ENCODE measurements around the gene TAAR2. TPM values are rescaled to one million over a fixed set of nuclear protein-coding genes. Genes with fewer than 3 reads are reported as not detected.

Gene TAAR2
- total RNA-seq, 4 donors from 2014 or later = not detected

GRCh38 chr6:132567566-132567965, 56.5 kb downstream of the TAAR2 start:
- TF ChIP-seq POLR2AphosphoS5 (IDR thresholded peaks at IDR 0.05) = no peak
- TF ChIP-seq POLR2A (IDR thresholded peaks at IDR 0.05) = no peak
- TF ChIP-seq, protein P1, sequence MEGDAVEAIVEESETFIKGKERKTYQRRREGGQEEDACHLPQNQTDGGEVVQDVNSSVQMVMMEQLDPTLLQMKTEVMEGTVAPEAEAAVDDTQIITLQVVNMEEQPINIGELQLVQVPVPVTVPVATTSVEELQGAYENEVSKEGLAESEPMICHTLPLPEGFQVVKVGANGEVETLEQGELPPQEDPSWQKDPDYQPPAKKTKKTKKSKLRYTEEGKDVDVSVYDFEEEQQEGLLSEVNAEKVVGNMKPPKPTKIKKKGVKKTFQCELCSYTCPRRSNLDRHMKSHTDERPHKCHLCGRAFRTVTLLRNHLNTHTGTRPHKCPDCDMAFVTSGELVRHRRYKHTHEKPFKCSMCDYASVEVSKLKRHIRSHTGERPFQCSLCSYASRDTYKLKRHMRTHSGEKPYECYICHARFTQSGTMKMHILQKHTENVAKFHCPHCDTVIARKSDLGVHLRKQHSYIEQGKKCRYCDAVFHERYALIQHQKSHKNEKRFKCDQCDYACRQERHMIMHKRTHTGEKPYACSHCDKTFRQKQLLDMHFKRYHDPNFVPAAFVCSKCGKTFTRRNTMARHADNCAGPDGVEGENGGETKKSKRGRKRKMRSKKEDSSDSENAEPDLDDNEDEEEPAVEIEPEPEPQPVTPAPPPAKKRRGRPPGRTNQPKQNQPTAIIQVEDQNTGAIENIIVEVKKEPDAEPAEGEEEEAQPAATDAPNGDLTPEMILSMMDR (IDR thresholded peaks at IDR 0.05) = no peak
- TF ChIP-seq EP300 (IDR thresholded peaks at IDR 0.05) = no peak
- H3K27me3 ChIP-seq = peaks cover 3% of the 10 kb centered on the region
- no peaks in the 10 kb centered on the region for H3K4me1 ChIP-seq
- H3K36me3 ChIP-seq = no peaks in the 10 kb centered on the region
- no peak for ATAC-seq
- 40 to 56% methylated on average over 1 of the region's 1 CpG for WGBS, 2 donors (ENCODE audit: low coverage in 1 of 2)
- H3K27ac ChIP-seq = no peak overlapping the region
- no peak overlapping the region for H3K4me3 ChIP-seq
- H3K9me3 ChIP-seq = no peaks in the 10 kb centered on the region

Other genes starting within 250 kb of the TAAR2 start
- gene MOXD1, start 222.8 kb downstream of the TAAR2 start, total RNA-seq = 10 to 100 TPM; 20.3 to 37.3 (median 33.2) TPM
- 100 to 1,000 TPM in 1 of 4 donors, 10 to 100 TPM in 3; 59.5 to 102 (median 65.3) TPM for gene STX7, start 111.2 kb downstream of the TAAR2 start, total RNA-seq
- gene TAAR9, start 86.0 kb downstream of the TAAR2 start, total RNA-seq = not detected
- not detected for gene TAAR8, start 71.6 kb downstream of the TAAR2 start, total RNA-seq
- gene TAAR6, start 54.0 kb downstream of the TAAR2 start, total RNA-seq = not detected
- gene TAAR5, start 34.5 kb downstream of the TAAR2 start, total RNA-seq = not detected
- not detected for gene TAAR1, start 34.9 kb upstream of the TAAR2 start, total RNA-seq
- 1 to 10 TPM in 2 of 4 donors, under 1 TPM in 1, not detected in 1; 0.15 to 3.9 (median 2.2) TPM for gene VNN1, start 89.8 kb upstream of the TAAR2 start, total RNA-seq
- gene VNN2, start 133.6 kb upstream of the TAAR2 start, total RNA-seq = 1 to 10 TPM in 3 of 4 donors, under 1 TPM in 1; 0.31 to 3.8 (median 2.3) TPM
- 10 to 100 TPM in 1 of 4 donors, 1 to 10 TPM in 3; 7.1 to 12.9 (median 8.9) TPM for gene SLC18B1, start 174.4 kb upstream of the TAAR2 start, total RNA-seq
- 1,000 to 10,000 TPM in 3 of 4 donors, 100 to 1,000 TPM in 1; 757 to 2,446 (median 1,718) TPM for gene RPS12, start 190.3 kb upstream of the TAAR2 start, total RNA-seq

All from gastroesophageal sphincter (tissue), 4 donors.